Body of pancreas (tissue), 4 donors: Measurements from ENCODE around the gene G3BP1. TPM values are rescaled to one million over a fixed set of nuclear protein-coding genes. Genes with fewer than 3 reads are reported as not detected.
"Not testable (repeated sequence)": the region's sequence is repeated elsewhere in the genome, so short reads cannot be mapped to it uniquely, and the experiment has no call there.

Experiments
- ATAC-seq: fragments of 150-250 bp; one replicate; pipeline ENCODE4 v1.9.1; 2016
- DNase-seq, 4 donors: peaks; one replicate each; pipeline ENCODE4 v3.0.0-alpha.2; 2019
- H3K27ac ChIP-seq, 4 donors: fragments of 200-600 bp; sonication (generic); 1 replicate in 3 of 4; 2 replicates in 1 of 4; pipeline versions ENCODE4 v1.5.1 to v1.6.1; 2016 to 2019; ENCODE audit warnings: mild to moderate bottlenecking in 1 of 4, mixed read lengths in 1 of 4, moderate library complexity in 1 of 4
- H3K27me3 ChIP-seq, 2 donors: fragments of 200-600 bp; sonication (generic); one replicate each; pipeline ENCODE4 v1.6.0; 2016; ENCODE audit warnings: mild to moderate bottlenecking in 1 of 2
- H3K36me3 ChIP-seq, 2 donors: fragments of 200-600 bp; sonication (generic); replicated peaks in 1 of 2; 2 replicates each; pipeline ENCODE4 v1.5.1; 2016; ENCODE audit warnings: low read depth in 2 of 2; ENCODE audit not compliant: insufficient read depth in 1 of 2
- H3K4me1 ChIP-seq: fragments of 200-600 bp; sonication (generic); one replicate; pipeline ENCODE4 v1.6.0; 2016
- H3K4me3 ChIP-seq, 2 donors: fragments of 200-600 bp; sonication (generic); 1 replicate in 1 of 2; 2 replicates in 1 of 2; pipeline ENCODE4 v1.5.1; 2016 to 2019
- H3K9me3 ChIP-seq, 3 donors: fragments of 200-600 bp; sonication (generic); 1 replicate in 2 of 3; 2 replicates in 1 of 3; pipeline ENCODE4 v1.5.1; 2016
- CTCF ChIP-seq, 7 experiments: fragments of 450-650 bp in 4 of 7; fragments of 200-600 bp in 3 of 7; sonication (generic) in 3 of 7; IDR thresholded peaks; one replicate each; pipeline ENCODE4 v1.5.1; 2016 to 2019; ENCODE audit warnings: antibody characterized with exemption in 7 of 7
- POLR2A ChIP-seq, 3 donors: fragments of 450-650 bp; IDR thresholded peaks; one replicate each; pipeline ENCODE4 v1.6.1; 2016; ENCODE audit warnings: antibody characterized with exemption in 3 of 3, mild to moderate bottlenecking in 2 of 3
- WGBS, 2 donors: methylation state at CpG; one replicate each; pipeline ENCODE4 v1.1.5; 2017; 5-methylcytosine and 5-hydroxymethylcytosine counted together
- intact Hi-C: fragments of 100-400 bp; cut with DNase I; formaldehyde crosslinking; loops from one replicate; pipeline ENCODE4 v1.15.1; 2023
- total RNA-seq, 2 donors: library from RNA; depleted of rRNA; stranded (reverse); fragments of >200 nt; gene quantifications; one replicate each; pipeline ENCODE4 v1.1.0, GENCODE V29; 2016

Gene G3BP1
- total RNA-seq, 2 donors from 2014 or later, result 34.6 to 64.3 TPM

- no peaks in the 10 kb centered on the region for H3K27me3 ChIP-seq
- no peaks in the 10 kb centered on the region for H3K36me3 ChIP-seq
- H3K9me3 ChIP-seq, result no peaks in the 10 kb centered on the region
- TF ChIP-seq CTCF (IDR thresholded peaks at IDR 0.05) (no peak), POLR2A (IDR thresholded peaks at IDR 0.05) (no peak)
- H3K27ac ChIP-seq, result no peak overlapping the region
- no peak overlapping the region for H3K4me3 ChIP-seq
- intact Hi-C loops, result no loop called here
- H3K4me1 ChIP-seq, result no peaks in the 10 kb centered on the region
- ATAC-seq (no peak), DNase-seq (no peak)
- WGBS, 2 donors, result 13 to 40% methylated on average over 1 of the region's 1 CpG
These were observed 76.1 kb downstream of the G3BP1 start for GRCh38 chr5:151847871-151848270.

- no peak overlapping the region for H3K27ac ChIP-seq
- no peaks in the 10 kb centered on the region for H3K9me3 ChIP-seq
- H3K36me3 ChIP-seq, result no peaks in the 10 kb centered on the region
- H3K27me3 ChIP-seq, result no peaks in the 10 kb centered on the region
- H3K4me1 ChIP-seq, result no peaks in the 10 kb centered on the region
- no peak for ATAC-seq
- intact Hi-C loops, result no loop called here
- DNase-seq, result no peak
- H3K4me3 ChIP-seq, result no peak overlapping the region
- WGBS, 2 donors, result 80 to 83% methylated on average over 4 of the region's 4 CpGs
- no peak for TF ChIP-seq POLR2A (IDR thresholded peaks at IDR 0.05)
These were observed 83.9 kb downstream of the G3BP1 start for GRCh38 chr5:151855701-151856100.

- no peaks in the 10 kb centered on the region for H3K4me1 ChIP-seq
- no peaks in the 10 kb centered on the region for H3K9me3 ChIP-seq
- ATAC-seq, result no peak
- no peaks in the 10 kb centered on the region for H3K27me3 ChIP-seq
- H3K27ac ChIP-seq, result no peak overlapping the region
- no peak overlapping the region for H3K4me3 ChIP-seq
- intact Hi-C loops, result no loop called here
- no peaks in the 10 kb centered on the region for H3K36me3 ChIP-seq
- 87 to 98% methylated on average over 5 of the region's 5 CpGs for WGBS, 2 donors
- TF ChIP-seq POLR2A (IDR thresholded peaks at IDR 0.05) (no peak), CTCF (IDR thresholded peaks at IDR 0.05) (no peak)
- no peak for DNase-seq
These were observed 85.1 kb downstream of the G3BP1 start for GRCh38 chr5:151856861-151857260.

- H3K27ac ChIP-seq, H3K9me3 ChIP-seq, H3K4me1 ChIP-seq, ATAC-seq, intact Hi-C loops, H3K27me3 ChIP-seq, DNase-seq, H3K36me3 ChIP-seq, H3K4me3 ChIP-seq: not testable (repeated sequence)
- WGBS, 2 donors, result 83 to 92% methylated on average over 3 of the region's 4 CpGs
These were observed 89.1 kb downstream of the G3BP1 start for GRCh38 chr5:151860867-151861266.

Other genes with a start within 250 kb of the G3BP1 start
- not detected for gene FAT2, start 180.6 kb upstream of the G3BP1 start, total RNA-seq
- gene SPARC, start 85.0 kb upstream of the G3BP1 start, total RNA-seq, result 100 to 1,000 TPM in 1 of 2 donors, 10 to 100 TPM in 1; 76.0 to 168 TPM
- gene ATOX1, start 13.3 kb upstream of the G3BP1 start, total RNA-seq, result 10 to 100 TPM in 1 of 2 donors, 1 to 10 TPM in 1; 6.3 to 39.7 TPM
- gene GLRA1, start 152.9 kb downstream of the G3BP1 start, total RNA-seq, result not detected